Hepatocyte (in vitro differentiated cells): ENCODE data around the gene HCLS1.
"Not testable (repeated sequence)": the region's sequence is repeated elsewhere in the genome, so short reads cannot be mapped to it uniquely, and the experiment has no call there.

Source experiments
- CTCF ChIP-seq: fragments of 200-600 bp; sonication (generic); IDR thresholded peaks from 2 replicates; pipeline ENCODE4 v1.5.1; 2016; ENCODE audit warnings: antibody characterized with exemption, mild to moderate bottlenecking; ENCODE audit not compliant: poor library complexity
- EZH2 ChIP-seq: fragments of 200-600 bp; sonication (generic); IDR thresholded peaks from 2 replicates; pipeline ENCODE4 v1.6.1; 2016; ENCODE audit warnings: antibody characterized with exemption, mild to moderate bottlenecking, borderline replicate concordance
- EZH2phosphoT487 ChIP-seq: fragments of 200-600 bp; sonication (generic); IDR thresholded peaks from one replicate; pipeline ENCODE4 v1.6.1; 2018; ENCODE audit warnings: antibody characterized with exemption, mild to moderate bottlenecking, low read depth, moderate library complexity; ENCODE audit not compliant: unreplicated experiment, severe bottlenecking

DNA sequence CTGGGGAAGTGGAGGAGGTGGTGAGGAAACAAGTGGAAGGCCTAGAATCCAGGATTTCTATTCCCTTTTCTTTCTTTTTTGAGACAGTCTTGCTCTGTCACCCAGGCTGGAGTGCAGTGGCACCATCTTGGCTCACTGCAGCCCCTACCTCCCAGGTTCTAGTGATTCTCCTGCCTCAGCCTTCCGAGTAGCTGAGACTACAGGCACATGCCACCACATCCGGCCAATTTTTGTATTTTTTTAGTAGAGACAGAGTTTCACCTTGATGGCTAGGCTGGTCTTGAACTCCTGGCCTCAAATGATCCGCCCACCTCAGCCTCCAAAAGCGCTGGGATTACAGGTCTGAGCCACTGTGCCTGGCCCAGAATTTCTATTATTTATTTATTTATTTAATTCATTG, 66.9 kb downstream of the HCLS1 start:
- TF ChIP-seq CTCF, EZH2, EZH2phosphoT487: not testable (repeated sequence)
